Stimulated activated CD8-positive, alpha-beta memory T cell treated with anti-CD3 and anti-CD28 coated beads, Interleukin-7, amount 100 ng/mL, for 1 hour (primary cell): ENCODE data around the gene GRM6.

Source experiments
- DNase-seq, 2 donors: peaks; one replicate each; pipeline ENCODE4 v3.0.0-alpha.2; 2020; ENCODE audit warnings: low read depth in 2 of 2

The GRM6 gene

GRCh38 chr5:178994580-178995340 is at the start of gene GRM6:
Gene GRM6, minus strand, starts transcription at chr5:178995320. Its CDS starts 376 bp downstream, at chr5:178994944.
- DNase-seq: no peak

DNA sequence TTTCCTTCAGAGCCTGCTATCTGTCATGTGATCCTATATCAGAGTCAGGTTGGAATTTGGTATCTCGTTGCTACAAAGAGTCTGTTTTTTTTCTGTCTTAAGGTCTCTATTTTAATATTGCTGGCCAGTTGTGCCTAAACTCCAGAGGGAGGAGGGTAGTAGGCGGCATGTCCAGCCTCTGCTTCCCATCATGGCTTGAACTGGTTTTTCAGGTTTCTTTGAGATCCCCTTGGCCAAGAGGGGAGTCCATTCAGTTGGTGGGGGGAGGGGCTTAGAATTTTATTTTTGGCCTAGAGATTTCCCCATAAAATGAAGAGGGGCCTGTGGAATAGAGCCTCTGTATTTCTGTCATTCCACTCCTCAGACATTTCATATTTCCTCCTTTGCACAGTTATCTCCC is 49.6 kb upstream of the GRM6 start:
- DNase-seq: no peak

- no peak for DNase-seq
Observed at GRCh38 chr5:179033004-179033580, 38.0 kb upstream of the GRM6 start.

DNA sequence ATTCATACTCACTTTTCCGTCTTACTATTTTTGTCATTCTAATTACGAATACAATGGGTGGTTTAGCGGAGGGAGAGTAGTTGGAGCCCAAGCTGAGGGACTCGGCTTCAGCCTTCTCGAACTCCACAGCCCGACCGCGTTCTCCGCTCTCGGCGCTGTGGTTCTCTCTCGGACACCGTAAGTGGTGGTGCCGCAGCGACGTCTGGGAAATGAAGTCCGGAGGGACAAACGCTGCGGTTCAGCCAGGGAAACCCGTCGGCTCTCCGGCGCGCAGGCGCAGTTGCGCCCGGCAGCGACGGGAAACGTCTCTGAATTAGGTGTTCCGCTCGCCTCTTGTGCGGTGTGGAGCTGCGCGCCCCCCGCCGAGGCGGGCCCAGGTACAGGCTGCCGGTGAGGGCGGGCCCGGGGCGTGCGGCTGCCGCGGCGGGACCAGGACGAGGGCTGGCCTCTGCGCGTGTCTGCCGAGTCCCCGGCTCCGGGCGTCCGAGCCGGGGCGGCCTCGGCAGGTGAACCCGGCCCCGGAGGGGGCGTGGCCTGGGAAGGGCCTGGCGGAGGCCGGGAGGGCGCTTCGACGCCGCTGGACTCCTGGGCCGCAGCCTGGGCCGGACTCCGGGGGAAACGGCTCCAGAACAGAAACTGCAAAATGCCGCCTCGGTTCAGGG is 28.5 kb upstream of the GRM6 start, which contains the start of gene ZNF879:
Gene ZNF879, plus strand, starts transcription at position 277 of the 662 bp plus-strand sequence. CDS start 1,201 bp downstream, outside the sequence.
- DNase-seq: peak; percentile 81 to 89

DNA sequence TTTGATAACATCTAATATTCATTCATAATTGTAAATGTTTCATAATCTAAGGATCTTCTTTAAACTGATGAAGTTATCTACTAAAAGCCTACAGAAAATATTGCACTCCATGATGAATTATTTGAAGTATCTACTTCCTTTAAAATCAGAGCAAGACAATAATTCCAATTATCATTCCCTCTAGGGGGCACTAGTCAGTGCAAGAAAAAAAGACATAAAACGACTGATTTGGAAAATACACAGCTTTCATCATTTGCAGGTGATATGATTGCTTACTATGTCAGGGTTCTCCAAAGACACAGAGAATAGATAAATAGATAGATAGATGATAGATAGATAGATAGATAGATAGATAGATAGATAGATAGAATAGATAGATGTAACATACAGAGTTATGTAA is 13.5 kb upstream of the GRM6 start:
- DNase-seq: no peak

DNA sequence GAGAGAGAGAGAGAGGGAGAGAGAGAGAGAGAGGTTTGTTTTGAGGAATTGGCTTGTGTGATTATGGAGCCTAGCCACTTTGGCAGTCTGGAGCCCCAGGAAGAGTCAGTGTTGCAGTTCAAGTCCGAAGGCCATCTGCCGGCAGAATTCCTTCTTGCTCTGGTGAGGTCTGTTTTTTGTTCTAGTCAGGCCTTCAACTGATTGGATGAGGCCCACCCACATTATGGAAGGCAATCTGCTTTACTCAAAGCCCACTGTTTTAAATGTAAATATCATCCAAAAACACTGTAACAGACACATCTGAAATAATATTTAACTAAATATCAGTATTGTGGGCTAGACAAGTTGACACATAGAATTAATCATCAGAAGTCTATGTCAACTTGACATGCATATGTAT is 11.4 kb upstream of the GRM6 start:
- no peak for DNase-seq

GRCh38 chr5:178998441-178998840 is 3.3 kb upstream of the GRM6 start:
- DNase-seq: no peak

GRCh38 chr5:178997191-178997590 is 2.1 kb upstream of the GRM6 start:
- no peak for DNase-seq

DNA sequence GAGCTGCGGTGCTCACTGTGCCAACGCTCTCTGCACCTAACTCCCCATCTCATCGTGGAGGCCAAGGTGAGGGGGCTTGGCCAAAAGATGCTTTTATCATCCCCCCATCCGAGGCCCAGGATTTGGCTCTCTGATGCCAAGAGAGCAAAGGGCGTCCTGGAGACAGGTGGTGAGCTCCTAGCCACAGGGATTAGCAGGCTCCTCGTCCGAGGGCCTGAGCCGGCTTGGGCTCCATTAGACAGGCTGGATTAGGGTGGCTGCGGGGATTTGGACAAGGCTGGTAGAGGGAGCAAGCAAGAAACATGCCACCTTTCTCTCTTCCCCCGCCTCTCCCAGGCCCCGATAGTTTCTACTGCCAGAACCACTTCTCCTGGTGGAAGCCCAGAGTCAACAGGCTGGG is 1.0 kb upstream of the GRM6 start:
- no peak for DNase-seq

GRCh38 chr5:178995341-178995690 is 196 bp upstream of the GRM6 start:
- no peak for DNase-seq

- DNase-seq: no peak
Observed at GRCh38 chr5:178993955-178994579, 1.1 kb downstream of the GRM6 start.

GRCh38 chr5:178993236-178993765 is 1.8 kb downstream of the GRM6 start:
- no peak for DNase-seq

DNA sequence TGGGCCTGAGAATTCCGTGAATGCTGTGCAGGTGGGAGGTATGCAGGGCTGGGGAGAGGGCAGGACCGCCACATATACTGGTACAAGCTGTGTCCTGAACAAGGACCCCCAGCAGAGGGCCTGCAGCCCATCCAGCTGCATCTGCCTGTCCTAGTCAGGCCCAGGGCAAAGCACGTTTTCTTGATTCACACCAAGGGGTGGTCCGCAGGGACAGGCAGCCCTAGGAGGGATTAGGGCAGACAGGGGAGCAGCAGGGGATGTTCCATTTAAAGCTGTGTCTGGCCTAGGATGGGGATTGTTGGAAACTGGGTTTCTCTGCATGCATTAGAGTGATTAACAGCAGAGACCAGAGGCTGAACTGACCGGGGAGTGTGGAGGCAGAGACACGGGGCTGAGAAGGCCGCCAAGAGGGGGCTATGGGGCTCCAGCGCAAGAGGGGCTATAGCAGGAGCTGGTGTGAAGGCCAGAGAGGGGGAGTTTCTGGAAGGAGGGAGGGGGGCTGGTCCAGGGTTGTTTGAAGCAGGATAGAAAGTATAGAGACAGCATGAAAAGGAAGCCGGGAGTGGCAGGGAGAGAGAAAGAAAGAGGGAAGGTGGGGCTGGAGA is 2.7 kb downstream of the GRM6 start:
- no peak for DNase-seq

DNA sequence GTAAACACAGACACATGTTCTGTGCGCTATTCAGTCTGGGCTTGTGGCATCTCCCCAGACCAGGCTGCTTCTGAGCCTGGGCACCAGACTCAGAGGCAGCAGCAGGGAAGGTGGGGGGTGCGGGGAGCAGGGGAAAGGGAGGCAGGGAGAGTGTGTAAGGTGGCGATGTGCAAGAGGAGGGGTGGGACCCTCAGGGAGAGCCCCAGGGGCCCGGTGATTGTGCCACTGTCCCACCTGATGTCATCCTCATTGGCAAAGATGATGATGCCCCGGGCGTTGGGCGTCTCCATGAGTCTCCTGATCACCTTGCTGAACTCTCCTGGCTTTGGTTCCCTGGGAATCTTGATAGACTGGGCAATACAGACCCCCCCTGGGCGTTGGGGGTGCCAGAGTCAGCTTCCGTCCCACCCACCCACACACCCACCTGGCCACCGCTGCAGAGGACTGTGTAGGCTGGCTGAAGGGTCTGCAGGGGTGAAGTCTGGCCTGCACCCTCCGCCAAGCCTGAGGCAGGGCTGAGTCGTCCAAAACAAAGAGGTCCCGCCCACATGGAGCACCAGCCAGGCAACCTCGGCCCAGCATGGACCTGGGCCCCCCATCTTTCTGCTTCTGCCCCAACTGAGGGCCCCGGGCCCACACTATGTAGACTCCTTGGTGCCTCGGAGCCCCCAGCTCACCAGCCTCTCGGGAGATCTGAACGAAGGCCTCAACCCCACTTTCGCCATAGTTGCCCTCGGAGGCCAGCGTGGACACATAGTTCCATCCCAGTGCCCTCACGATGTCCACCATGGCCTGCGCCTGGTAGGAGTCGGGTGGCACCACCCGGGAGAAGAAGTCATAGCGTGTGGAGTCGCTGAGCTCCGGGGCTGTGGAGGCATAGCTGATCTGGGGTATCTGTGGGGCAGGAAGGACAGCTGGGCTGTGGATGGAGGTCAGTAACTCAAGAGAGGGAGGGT is 3.7 kb downstream of the GRM6 start:
- no peak for DNase-seq

- DNase-seq: no peak
Observed at GRCh38 chr5:178990491-178990890, 4.6 kb downstream of the GRM6 start.

DNA sequence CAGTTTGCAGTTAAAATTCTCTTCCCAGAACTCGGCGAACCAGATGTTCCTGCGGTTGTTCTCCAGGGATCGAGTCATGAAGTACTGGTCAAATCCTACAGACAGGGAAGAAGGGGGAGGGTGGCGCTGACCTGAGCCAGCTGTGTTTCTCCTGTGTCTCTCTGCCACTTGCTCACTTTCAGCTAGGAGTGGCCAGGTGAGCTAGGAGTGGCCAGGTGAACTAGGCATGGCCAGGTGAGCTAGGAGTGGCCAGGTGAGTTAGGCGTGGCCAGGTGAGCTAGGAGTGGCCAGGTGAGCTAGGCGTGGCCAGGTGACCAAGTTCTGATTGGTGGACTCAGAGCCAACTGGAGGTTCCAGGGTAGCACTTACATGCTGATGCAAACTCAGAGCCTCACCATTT is 5.8 kb downstream of the GRM6 start:
- no peak for DNase-seq

GRCh38 chr5:178988436-178989220 is 6.5 kb downstream of the GRM6 start:
- DNase-seq: no peak

DNA sequence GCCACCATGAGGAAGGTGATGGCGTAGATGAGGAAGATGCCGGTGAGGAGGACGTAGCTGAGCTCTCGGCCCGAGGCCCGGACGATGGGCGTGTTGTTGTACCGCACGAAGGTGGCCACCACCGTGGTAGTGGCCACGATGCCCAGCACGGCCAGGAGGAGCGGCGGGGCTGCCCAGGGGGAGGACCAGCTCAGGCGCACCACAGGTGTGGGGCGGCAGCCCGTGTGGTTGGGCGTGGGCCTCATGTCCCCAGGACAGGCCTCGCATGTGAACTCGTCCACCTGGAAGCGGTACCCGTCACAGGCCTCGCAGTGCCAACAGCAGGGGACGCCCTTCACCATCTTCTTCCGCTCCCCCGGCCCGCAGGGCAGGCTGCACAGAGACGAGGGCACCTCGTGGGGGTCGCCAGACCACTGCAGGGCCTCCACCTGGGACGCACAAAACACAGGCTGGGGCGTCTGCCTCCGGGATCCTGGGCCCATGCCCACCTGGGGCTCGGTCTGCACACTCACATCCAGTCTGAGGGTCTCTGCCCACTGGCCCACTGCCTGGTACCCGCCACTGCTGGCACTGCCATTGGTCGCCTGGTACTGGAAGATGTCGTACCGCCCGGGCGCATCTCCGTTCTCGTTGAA is 8.7 kb downstream of the GRM6 start:
- DNase-seq: no peak
